Neural progenitor cell (in vitro differentiated cells): Measurements from ENCODE around the gene BRAT1. TPM values are rescaled to one million over a fixed set of nuclear protein-coding genes. Genes with fewer than 3 reads are reported as not detected.

ENCODE experiments used
- DNase-seq: peaks from one replicate; pipeline ENCODE4 v3.0.0-alpha.2; 2016; ENCODE audit warnings: low spot score
- H2AFZ ChIP-seq: fragments of 200-600 bp; sonication (generic); replicated peaks from 2 replicates; pipeline ENCODE4 v1.6.1; 2016; ENCODE audit warnings: antibody characterized with exemption
- H3F3A ChIP-seq: fragments of 200-600 bp; sonication (generic); 2 replicates; pipeline ENCODE4 v1.6.1; 2016; ENCODE audit warnings: antibody characterized with exemption, low read depth
- H3K27ac ChIP-seq: fragments of 200-600 bp; sonication (generic); 2 replicates; pipeline ENCODE4 v1.5.1; 2016; ENCODE audit warnings: mild to moderate bottlenecking
- H3K27me3 ChIP-seq: fragments of 200-600 bp; sonication (generic); 2 replicates; pipeline ENCODE4 v1.6.1; 2016; ENCODE audit warnings: mild to moderate bottlenecking, moderate library complexity
- H3K36me3 ChIP-seq: fragments of 200-600 bp; sonication (generic); 2 replicates; pipeline ENCODE4 v1.5.1; 2016
- H3K4me1 ChIP-seq: fragments of 200-600 bp; sonication (generic); 2 replicates; pipeline ENCODE4 v1.6.1; 2016; ENCODE audit warnings: mixed run types
- H3K4me2 ChIP-seq: fragments of 200-600 bp; sonication (generic); 2 replicates; pipeline ENCODE4 v1.6.1; 2016
- H3K4me3 ChIP-seq: fragments of 200-600 bp; sonication (generic); 2 replicates; pipeline ENCODE4 v1.5.1; 2016
- H3K79me2 ChIP-seq: fragments of 200-600 bp; sonication (generic); 2 replicates; pipeline ENCODE4 v1.6.1; 2016; ENCODE audit warnings: low read depth
- H3K9ac ChIP-seq: fragments of 200-600 bp; sonication (generic); 2 replicates; pipeline ENCODE4 v1.6.1; 2016
- H3K9me3 ChIP-seq: fragments of 200-600 bp; sonication (generic); 2 replicates; pipeline ENCODE4 v1.5.1; 2016; ENCODE audit warnings: low read depth
- H4K20me1 ChIP-seq: fragments of 200-600 bp; sonication (generic); 2 replicates; pipeline ENCODE4 v1.6.1; 2016; ENCODE audit warnings: low read depth
- H3K27ac Mint-ChIP-seq: 3 replicates; pipeline ENCODE4 v1.8.0; 2021; ENCODE audit warnings: mixed read lengths
- H3K27me3 Mint-ChIP-seq: 2 replicates; pipeline ENCODE4 v1.8.0; 2022; ENCODE audit warnings: low read depth, mild to moderate bottlenecking, inconsistent platforms, moderate library complexity, mixed read lengths; ENCODE audit not compliant: insufficient read depth
- H3K36me3 Mint-ChIP-seq: 3 replicates; pipeline ENCODE4 v1.8.0; 2021; ENCODE audit warnings: mixed read lengths
- H3K4me1 Mint-ChIP-seq: 3 replicates; pipeline ENCODE4 v1.8.0; 2021; ENCODE audit warnings: mixed read lengths
- H3K4me3 Mint-ChIP-seq: 3 replicates; pipeline ENCODE4 v1.8.0; 2021; ENCODE audit warnings: mild to moderate bottlenecking, moderate library complexity, mixed read lengths
- H3K9me3 Mint-ChIP-seq: 3 replicates; pipeline ENCODE4 v1.8.0; 2020; ENCODE audit warnings: mixed read lengths
- CTCF ChIP-seq: fragments of 200-600 bp; sonication (generic); IDR thresholded peaks from 2 replicates; pipeline ENCODE4 v1.5.1; 2017; ENCODE audit warnings: antibody characterized with exemption, mild to moderate bottlenecking
- EZH2 ChIP-seq: fragments of 200-600 bp; sonication (generic); IDR thresholded peaks from 2 replicates; pipeline ENCODE4 v1.6.1; 2017; ENCODE audit warnings: antibody characterized with exemption, mild to moderate bottlenecking, moderate library complexity
- EZH2phosphoT487 ChIP-seq: fragments of 200-600 bp; sonication (generic); IDR thresholded peaks from 2 replicates; pipeline ENCODE4 v1.6.1; 2017; ENCODE audit warnings: antibody characterized with exemption
- total RNA-seq: library from RNA; depleted of rRNA; stranded (reverse); fragments of >200 nt; gene quantifications from 2 replicates; pipeline ENCODE4 v1.2.3, GENCODE V29; 2015; ENCODE audit warnings: low replicate concordance

The BRAT1 gene
- total RNA-seq, 1 donor from 2014 or later, result 9.3 TPM

- Histone ChIP-seq H3K4me1 (peaks cover 3% of the 10 kb centered on the region), H2AFZ (no peak overlapping the region), H3K9me3 (no peaks in the 10 kb centered on the region), H3K4me2 (no peak overlapping the region), H3K9ac (no peak overlapping the region), H3K27ac (no peak overlapping the region), H3K36me3 (no peaks in the 10 kb centered on the region), H3K79me2 (no peaks in the 10 kb centered on the region), H3K4me3 (no peak overlapping the region), H3F3A (peaks cover 6% of the 10 kb centered on the region), H4K20me1 (no peaks in the 10 kb centered on the region), H3K27me3 (no peaks in the 10 kb centered on the region)
- Mint-ChIP-seq H3K9me3 (no peaks in the 10 kb centered on the region), H3K36me3 (peaks cover 26% of the 10 kb centered on the region), H3K27me3 (peaks cover 4% of the 10 kb centered on the region), H3K27ac (no peak overlapping the region), H3K4me3 (no peak overlapping the region), H3K4me1 (peaks cover 4% of the 10 kb centered on the region)
- DNase-seq, result no peak
- TF ChIP-seq CTCF (no peak), EZH2 (no peak), EZH2phosphoT487 (no peak)
Observed at GRCh38 chr7:2587134-2587533, 31.8 kb upstream of the BRAT1 start.

DNA sequence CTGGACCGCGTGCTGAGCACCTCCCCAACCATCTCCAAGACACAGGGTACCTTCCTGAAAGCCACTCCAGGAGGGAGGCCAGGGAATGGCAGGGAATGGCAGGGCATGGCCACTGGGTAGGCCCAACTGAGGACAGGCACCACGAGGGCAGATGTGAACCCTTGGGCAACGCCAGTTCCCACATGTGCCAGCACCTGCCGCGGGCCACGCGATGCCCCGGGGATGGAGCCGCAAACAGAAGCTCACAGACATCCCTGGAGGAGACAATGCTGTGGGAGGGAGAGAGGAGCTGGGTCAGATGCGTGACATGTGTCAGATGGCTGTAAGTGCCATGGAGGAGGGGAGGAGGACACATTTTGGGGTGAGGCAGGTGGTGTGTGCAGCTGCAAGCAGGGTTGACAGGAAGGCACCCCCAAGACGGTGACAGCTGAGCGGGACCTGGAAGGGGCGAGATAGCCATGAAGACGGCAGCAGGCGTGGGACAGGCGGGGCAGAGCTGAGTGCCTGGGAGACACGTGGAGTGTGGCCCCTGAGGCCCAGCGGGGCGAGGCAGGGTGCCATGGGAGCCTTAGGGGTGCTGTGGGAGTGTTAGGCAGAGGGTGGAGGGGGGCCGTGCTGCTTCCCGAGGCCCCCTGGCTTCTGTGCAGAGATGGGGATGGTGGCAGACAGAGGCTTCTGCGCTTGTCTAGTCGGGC, 31.1 kb upstream of the BRAT1 start:
- Histone ChIP-seq H3K9ac (no peak overlapping the region), H3K9me3 (no peaks in the 10 kb centered on the region), H3K27ac (no peak overlapping the region), H3K27me3 (no peaks in the 10 kb centered on the region), H3K4me1 (peaks cover 3% of the 10 kb centered on the region), H3K4me3 (no peak overlapping the region), H2AFZ (no peak overlapping the region), H3F3A (peaks cover 6% of the 10 kb centered on the region), H3K4me2 (no peak overlapping the region), H4K20me1 (no peaks in the 10 kb centered on the region), H3K79me2 (no peaks in the 10 kb centered on the region), H3K36me3 (no peaks in the 10 kb centered on the region)
- Mint-ChIP-seq H3K27ac (no peak overlapping the region), H3K4me1 (peaks cover 4% of the 10 kb centered on the region), H3K36me3 (peaks cover 24% of the 10 kb centered on the region), H3K27me3 (peaks cover 4% of the 10 kb centered on the region), H3K9me3 (no peaks in the 10 kb centered on the region), H3K4me3 (no peak overlapping the region)
- TF ChIP-seq EZH2 (no peak), CTCF (no peak), EZH2phosphoT487 (no peak)
- DNase-seq, result no peak

DNA sequence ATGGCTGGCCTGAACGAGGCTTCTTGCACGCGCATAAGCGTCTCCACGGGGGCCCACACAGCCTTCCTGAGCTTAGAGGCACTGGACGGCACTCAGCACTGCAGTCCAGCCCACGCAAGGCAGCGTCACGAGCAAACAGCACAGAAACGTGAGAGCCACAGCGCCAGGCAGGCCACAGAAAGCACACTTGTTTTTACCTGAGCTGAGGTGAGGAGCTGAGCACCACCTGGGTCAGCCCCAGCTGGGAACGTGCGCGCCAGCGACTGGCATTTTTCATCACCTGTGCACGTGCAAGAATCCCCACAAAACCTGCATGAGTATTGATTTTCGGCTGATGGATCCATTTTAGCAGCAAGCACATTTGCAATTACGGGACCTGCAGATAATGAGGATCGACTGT, 30.1 kb upstream of the BRAT1 start:
- Histone ChIP-seq H3K4me1 (peaks cover 3% of the 10 kb centered on the region), H3K4me3 (no peak overlapping the region), H3K4me2 (no peak overlapping the region), H3K27ac (no peak overlapping the region), H3K36me3 (no peaks in the 10 kb centered on the region), H3K79me2 (no peaks in the 10 kb centered on the region), H2AFZ (no peak overlapping the region), H3K27me3 (no peaks in the 10 kb centered on the region), H3K9me3 (no peaks in the 10 kb centered on the region), H3F3A (peaks cover 6% of the 10 kb centered on the region), H3K9ac (no peak overlapping the region), H4K20me1 (no peaks in the 10 kb centered on the region)
- DNase-seq, result no peak
- Mint-ChIP-seq H3K4me1 (peaks cover 4% of the 10 kb centered on the region), H3K4me3 (no peak overlapping the region), H3K27ac (no peak overlapping the region), H3K36me3 (peaks cover 24% of the 10 kb centered on the region), H3K9me3 (no peaks in the 10 kb centered on the region), H3K27me3 (peaks cover 4% of the 10 kb centered on the region)
- no peak for TF ChIP-seq EZH2phosphoT487
- no peak for TF ChIP-seq CTCF
- no peak for TF ChIP-seq EZH2
